Left cardiac atrium (tissue), 4 donors: ENCODE results near the gene NECAB2. TPM values are rescaled to one million over a fixed set of nuclear protein-coding genes. Genes with fewer than 3 reads are reported as not detected.
"Not testable (repeated sequence)": the region's sequence is repeated elsewhere in the genome, so short reads cannot be mapped to it uniquely, and the experiment has no call there.

Experiments used
- ATAC-seq, 2 donors: fragments of 200-7000 bp; cut with Tn5 transposase; one replicate each; pipeline ENCODE4 v1.9.1; 2020; ENCODE audit warnings: mild to moderate bottlenecking in 2 of 2, moderate library complexity in 2 of 2
- DNase-seq: peaks from one replicate; pipeline ENCODE4 v3.0.0-alpha.2; 2020
- intact Hi-C, 2 donors: fragments of 100-400 bp; cut with DNase I; formaldehyde crosslinking; loops; one replicate each; pipeline versions ENCODE4 v1.14.1 to v1.15.1; 2022 to 2023
- total RNA-seq, 2 donors: library from RNA; stranded (reverse); fragmentation: NEBNext Ultra II Directional; extraction: Animal tissue kit (Norgen Biotek cat#: 25700); gene quantifications; one replicate each; pipeline ENCODE4 v1.2.1, GENCODE V29; 2021
- donor health status: DM: no; HTN: yes; CAD: no.
- donor health status: DM: no; HTN: yes; CAD: no; lungs with severe emphysema.
- donor health status: DM: yes; HTN: yes; CAD: no.
- donor health status: Dilated cardiomyopathy.

NECAB2 gene
- total RNA-seq, 2 donors from 2014 or later, result 0.91 TPM; not detected in 1

- DNase-seq (no peak), ATAC-seq (no peak)
- intact Hi-C loops, result no loop called here
These were observed 18.9 kb upstream of the NECAB2 start for GRCh38 chr16:83948914-83949723.

DNA sequence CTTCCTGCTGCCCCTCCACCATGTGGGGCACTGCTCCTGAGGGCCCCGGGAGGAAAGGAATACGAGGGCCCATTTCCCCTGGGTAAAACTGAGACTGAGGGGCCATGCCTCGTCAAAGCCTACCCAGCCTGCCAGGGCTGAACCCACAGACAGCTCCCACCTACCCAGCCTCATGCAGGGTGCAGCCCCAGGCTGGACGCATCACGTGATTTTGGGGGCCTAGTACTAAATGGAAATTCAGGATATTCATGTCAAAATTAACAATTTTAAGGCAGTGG is 18.4 kb upstream of the NECAB2 start:
- intact Hi-C loops, result no loop called here
- no peak for DNase-seq
- ATAC-seq, result no peak

GRCh38 chr16:83950862-83951399 is 17.1 kb upstream of the NECAB2 start:
- intact Hi-C loops, ATAC-seq, DNase-seq: not testable (repeated sequence)

DNA sequence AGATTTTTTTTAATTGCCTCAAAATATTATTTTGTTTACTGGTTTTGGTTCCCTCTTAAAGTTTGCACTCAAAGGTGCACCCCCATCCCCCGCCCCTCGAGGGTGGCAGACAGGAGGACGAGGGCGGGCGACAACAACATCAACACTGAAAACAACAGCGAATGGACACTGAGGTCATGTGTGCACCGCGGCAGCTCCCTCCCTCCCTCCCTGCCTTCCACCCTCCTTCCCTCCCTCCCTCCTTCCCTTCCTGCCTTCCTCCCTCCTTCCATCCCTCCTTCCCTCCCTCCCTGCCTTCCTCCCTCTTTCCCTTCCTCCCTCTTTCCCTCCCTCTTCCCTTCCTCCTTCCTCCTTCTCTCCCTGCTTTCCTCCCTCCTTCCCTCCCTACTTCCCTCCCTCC is 16.5 kb upstream of the NECAB2 start:
- DNase-seq, result no peak
- no peak for ATAC-seq
- intact Hi-C loops, result no loop called here

GRCh38 chr16:83952587-83952939 is 15.5 kb upstream of the NECAB2 start:
- intact Hi-C loops, result no loop called here
- DNase-seq (no peak), ATAC-seq (peak in 1 of 2 donors; percentile 16)

- intact Hi-C loops, result no loop called here
- peak; percentile 92 to 94 for ATAC-seq
These were observed 14.9 kb upstream of the NECAB2 start, which contains the start of gene OSGIN1 for GRCh38 chr16:83952940-83953795. Gene OSGIN1, plus strand, starts transcription at chr16:83953240. Its CDS starts 4,432 bp downstream, at chr16:83957672.

DNA sequence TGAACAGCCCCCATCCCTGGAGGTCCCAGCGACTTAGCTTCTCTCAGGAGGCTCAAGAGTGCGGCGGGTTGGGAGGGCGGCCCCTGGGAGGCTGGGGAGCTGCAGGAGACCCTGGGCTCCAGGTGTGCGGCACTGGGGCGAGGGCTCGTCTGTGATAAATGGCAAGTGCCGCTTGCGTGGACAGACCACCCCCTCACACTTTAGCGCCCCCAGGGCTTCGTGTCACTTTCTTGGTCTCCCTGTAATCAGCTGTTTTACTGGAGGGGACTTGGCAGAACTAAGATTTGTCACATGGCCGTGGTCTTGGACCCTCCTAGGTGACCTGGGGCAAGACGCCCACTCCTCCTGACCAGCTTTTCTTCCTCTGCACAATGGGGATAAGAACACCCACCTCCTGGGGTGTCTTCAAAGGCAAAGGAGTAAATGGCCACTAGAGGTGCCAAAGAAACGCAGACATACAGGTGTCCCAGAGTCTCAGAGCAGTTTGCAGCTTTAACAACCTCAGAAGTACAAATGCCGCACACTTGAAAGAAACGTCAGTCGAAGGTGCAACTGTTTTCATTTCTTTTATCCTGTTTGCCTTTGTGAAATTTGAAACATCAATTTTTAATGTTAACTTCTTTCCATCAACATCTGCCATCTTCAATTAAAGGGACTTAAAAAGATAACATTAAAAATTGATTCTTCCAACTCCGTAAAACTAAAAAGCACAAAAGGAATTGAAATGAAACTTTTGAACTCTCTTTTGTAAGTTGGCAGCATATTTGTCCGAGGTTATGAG is 14.1 kb upstream of the NECAB2 start:
- DNase-seq (no peak), ATAC-seq (no peak)
- intact Hi-C loops, result no loop called here

More at GRCh38 chr16:83952940-83953795, 14.9 kb upstream of the NECAB2 start, which contains the start of gene OSGIN1:
- peak; percentile 95 for DNase-seq

DNA sequence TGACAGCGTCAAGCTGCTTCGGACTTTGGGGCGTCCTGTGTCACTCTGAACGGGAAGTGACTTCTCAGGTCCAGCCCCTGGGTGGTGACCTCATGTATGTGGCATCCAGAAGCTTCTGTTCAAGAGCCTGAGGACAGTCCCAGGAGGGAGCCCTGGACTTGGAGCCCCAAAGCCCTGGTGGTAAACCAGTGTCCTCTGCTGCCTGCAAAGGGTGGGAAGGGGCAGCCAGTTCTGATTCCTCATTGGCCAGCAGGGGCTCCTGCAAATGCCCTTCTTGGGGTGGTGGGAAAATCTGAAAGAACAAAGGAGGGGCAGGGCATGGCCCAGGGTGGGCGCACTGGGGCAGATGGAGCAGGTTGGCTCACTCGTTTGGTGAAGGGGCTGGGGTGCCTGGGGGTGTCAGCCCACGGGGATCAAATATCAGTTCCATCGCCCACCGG is 13.4 kb upstream of the NECAB2 start:
- ATAC-seq, result peak in 1 of 2 donors; percentile 11
- peak; percentile 69 for DNase-seq

DNA sequence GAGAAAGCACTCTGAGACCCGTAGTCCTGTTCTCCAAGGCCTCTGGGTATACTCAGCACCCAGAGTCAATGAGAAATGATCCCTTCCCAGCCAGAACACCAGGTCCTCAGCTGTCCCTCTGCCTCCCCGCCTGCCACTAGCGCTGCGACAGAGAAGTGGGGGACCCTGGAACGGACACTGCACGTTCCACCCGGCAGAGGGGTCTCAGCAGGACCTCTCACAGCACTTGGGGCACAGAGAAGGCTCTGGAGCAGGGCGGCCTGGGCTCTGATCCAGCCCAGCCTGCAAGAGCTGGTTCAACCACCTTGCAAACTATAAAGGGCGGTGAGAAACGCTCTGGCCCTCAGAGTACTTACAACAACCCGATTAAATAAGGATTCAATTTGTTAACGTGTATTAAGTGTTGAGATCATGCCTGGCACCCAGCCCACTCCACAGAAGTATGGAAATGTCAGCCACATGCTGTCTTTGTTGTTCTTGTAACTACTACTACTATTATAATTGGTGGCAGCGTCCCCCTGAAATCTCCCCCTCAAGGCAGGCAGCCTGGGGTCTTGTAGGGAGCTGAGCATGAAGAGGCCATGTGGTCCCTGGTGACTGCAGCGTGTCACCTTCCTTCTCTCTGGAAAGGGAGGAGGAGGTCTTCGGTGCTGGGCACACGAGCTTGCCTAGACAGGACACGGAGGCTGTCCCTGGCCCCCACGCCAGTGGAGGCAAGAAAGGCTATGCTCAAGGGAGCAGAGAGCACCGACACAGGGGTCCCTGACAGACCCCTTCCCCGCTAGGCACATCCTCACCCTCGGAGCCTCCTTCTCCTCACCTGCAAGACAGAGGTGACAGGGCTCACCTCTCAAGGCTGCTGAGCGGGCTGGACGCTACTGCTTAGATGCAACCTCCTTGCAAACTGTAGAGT is 12.6 kb upstream of the NECAB2 start:
- DNase-seq (no peak), ATAC-seq (no peak)
- intact Hi-C loops, result loop anchor here in 1 of 2 donors (2.0 to 5.0 kb wide), 3 partner anchors 107 to 527 kb away; no protein-coding TSS in a partner anchor

More for the DNA sequence above, 13.4 kb upstream of the NECAB2 start:
- intact Hi-C loops, result loop anchor here in 1 of 2 donors (5.0 kb wide), 2 partner anchors 218 to 528 kb away; no protein-coding TSS in a partner anchor

DNA sequence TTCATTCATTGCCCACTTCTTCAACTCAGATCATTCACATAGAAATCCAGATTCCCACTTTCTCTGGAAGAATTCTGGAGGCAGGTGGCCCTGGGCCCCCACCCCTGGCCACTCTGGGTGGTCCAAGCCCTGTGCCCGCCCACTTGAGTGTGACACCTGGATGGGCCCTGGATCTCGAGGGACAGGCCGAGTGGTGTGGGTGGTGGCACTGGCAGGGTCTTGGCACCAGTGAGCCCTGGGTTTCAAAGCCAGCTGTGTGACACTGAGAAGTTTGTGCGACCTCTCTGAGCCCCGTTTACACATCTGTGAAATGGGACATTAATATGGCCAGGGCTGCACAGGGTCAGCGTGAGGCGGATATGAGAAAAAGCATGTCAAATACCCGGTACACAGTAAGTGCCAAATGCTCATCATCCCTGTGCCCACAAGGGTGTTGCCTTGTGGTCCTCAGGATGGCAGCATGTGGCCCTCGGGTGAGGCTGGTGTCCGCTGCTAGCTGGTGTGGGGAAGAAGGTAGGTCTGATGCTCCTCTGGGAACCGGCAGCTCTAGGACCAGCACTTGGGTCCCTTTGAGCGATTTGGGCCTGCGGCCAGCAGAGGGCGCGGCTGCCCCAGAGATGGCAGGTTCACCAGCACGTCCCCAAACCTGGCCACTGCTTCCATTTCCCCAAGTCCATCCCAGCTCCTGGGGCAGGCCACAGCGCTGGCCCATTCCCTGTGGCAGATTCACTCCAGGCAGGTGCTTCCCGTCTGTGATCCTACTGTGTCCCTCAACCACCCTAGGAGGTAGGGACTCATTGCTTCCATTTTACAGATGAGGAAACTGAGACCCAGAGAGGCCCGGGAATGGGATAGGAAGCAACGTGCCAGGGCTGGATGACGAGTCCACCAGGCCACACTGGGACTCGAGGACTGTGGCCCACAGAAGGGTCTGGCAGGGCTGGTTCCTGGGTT is 11.4 kb upstream of the NECAB2 start:
- ATAC-seq (peak; percentile 3 to 12), DNase-seq (peak; percentile 83)
- intact Hi-C loops, result loop anchor here in 1 of 2 donors (2.0 to 5.0 kb wide), 3 partner anchors 106 to 526 kb away; no protein-coding TSS in a partner anchor

DNA sequence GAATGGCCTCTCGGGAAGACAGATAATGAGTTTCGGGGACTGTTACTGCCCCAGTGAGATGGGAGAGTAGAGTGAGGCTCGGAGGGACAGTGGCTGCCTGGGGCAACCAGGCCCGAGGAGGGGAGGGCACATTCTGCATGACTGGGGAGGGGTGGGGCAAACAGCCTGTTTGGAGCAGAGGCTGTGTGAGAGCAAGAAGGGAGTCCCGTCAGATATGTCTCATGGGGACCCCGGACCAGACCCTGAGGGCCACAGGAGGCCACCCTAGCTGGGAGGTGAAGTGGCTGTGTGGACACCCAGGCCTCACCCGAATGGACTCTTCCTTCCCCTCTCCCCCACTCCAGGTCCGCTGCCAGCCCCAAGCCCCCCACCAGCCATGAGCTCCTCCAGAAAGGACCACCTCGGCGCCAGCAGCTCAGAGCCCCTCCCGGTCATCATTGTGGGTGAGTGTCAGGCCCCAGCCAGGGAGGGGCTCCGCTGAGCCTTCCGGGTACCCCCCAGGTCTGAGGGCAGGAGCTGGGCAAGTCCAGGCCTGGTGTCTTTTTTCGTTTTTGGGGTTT is 10.7 kb upstream of the NECAB2 start:
- no peak for ATAC-seq
- DNase-seq, result no peak

GRCh38 chr16:83958137-83958845 is 9.8 kb upstream of the NECAB2 start:
- intact Hi-C loops, result loop anchor here in 1 of 2 donors (5.0 kb wide), 2 partner anchors 214 to 524 kb away; no protein-coding TSS in a partner anchor
- DNase-seq (no peak), ATAC-seq (no peak)

More for the DNA sequence above, 10.7 kb upstream of the NECAB2 start:
- intact Hi-C loops, result loop anchor here in 1 of 2 donors (2.0 to 5.0 kb wide), 3 partner anchors 105 to 525 kb away; no protein-coding TSS in a partner anchor

GRCh38 chr16:83958846-83959565 is 9.0 kb upstream of the NECAB2 start:
- intact Hi-C loops, result loop anchor here in 1 of 2 donors (5.0 kb wide), 2 partner anchors 213 to 523 kb away; no protein-coding TSS in a partner anchor
- ATAC-seq (no peak), DNase-seq (no peak)

DNA sequence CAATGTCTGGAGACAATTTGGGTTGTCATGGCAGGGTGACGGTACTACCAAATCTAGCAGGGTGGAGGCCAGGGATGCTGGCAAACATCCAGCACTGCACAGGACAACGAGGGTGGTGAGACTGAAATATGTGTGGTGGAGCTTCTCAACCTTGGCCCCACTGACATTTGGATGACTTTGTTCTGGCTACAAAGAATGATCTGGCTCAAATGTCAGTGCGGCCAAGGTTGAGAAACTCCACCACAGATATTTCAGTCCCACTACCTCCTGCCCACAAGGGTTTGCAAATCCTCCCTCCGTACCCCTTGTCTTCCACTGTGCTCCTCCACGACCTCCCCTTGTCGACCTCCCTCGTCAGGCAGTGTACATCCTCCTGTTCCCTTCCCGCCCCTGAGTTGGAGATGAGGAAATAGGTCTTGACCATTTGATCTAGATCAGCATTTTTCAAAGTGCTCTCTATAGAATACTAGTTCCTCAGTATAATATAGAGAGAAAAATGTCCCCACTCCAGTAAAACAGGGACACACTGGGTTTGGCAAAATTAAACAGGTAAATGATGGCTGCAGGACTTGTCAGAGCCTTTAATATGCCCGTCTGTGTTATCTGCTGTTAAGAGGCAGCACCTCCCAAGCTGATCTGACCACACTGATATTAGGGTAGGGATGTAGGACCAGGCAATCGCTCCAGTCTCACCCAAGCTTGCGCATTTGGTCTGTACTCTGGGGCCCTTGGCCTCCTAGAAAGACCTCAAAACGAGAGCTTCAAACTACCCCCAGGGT is 8.2 kb upstream of the NECAB2 start:
- no peak for ATAC-seq
- intact Hi-C loops, result loop anchor here (5.0 to 10.0 kb wide), 3 partner anchors 212 to 525 kb away; no protein-coding TSS in a partner anchor
- no peak for DNase-seq
